ENCODE results near the gene DNMT3B.
"Not testable (repeated sequence)": the region's sequence is repeated elsewhere in the genome, so short reads cannot be mapped to it uniquely, and the experiment has no call there.

Gene DNMT3B

DNA sequence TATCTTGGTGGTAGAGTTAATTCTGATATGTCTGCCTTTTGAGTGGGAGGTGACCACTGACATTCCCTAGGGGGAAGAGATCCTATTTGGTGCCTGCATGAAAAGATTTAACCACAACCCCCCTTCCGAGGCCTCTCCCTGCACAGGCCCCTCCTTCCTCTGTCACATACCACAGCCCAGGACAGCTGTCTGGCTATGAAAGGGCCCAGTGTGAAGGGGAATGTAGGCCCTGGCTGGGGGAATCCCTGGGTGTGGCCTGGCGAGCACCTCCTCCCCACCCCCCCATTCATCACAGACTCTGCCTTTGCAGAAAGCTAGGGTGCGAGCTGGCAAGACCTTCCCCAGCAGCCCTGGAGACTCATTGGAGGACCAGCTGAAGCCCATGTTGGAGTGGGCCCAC, 30.1 kb downstream of the DNMT3B start:
- no peak for DNase-seq

DNA sequence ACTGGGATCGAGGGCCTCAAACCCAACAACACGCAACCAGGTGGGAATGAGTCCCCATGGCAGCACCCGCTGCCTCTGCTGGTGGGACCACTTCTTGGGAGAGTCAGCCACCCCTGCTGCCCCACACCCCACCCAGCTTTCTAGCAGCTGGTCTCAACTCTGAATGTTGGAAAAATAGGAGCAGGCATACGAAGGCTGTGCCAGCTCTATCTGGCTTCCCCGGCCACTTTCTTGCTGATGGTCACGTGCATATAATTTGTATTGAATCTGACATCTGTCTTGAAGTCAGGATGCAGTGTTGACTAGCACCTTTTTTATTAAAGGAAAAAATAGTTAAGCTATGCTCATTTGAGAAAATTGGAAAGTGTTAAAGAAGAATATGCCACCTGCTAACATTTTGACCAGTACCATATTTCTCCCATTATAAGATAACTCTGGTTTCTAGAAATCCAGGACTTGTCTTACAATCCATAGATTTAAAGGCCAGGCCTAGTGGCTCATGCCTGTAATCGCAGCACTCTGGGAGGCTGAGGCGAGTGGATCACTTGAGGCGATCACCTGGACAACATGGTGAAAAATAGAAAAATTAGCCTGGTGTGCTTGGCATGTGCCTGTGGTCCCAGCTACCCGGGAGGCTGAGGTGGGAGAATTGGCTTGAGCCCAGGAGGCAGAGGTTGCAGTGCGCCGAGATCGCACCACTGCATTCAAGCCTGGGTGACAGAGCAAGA, 30.7 kb downstream of the DNMT3B start:
- no peak for DNase-seq

DNA sequence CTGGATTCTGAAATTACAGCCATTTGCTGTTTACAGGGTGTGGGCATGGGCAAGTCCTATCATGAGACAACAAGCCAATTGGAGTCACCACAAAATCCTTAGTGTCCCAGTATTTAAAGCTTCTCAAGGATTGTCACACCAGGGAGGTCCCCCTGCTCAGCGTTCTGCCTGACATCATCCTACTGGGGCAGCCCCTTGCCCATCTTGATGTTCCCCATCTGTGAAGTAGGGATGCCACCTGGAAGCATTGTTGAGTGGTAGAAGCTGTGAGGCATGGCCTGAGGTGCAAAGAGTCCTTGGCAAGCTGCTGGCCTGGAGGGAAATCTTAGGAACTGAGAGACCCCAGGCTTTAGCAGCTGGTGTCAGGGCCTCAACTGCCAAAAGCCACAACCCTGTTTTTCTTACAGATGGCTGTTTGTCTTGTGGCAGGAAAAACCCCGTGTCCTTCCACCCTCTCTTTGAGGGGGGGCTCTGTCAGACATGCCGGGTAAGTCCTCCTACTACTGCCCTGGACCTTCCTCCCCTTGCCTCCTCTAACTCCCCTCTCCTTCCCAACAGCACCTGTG, 34.3 kb downstream of the DNMT3B start:
- DNase-seq, result no peak

DNA sequence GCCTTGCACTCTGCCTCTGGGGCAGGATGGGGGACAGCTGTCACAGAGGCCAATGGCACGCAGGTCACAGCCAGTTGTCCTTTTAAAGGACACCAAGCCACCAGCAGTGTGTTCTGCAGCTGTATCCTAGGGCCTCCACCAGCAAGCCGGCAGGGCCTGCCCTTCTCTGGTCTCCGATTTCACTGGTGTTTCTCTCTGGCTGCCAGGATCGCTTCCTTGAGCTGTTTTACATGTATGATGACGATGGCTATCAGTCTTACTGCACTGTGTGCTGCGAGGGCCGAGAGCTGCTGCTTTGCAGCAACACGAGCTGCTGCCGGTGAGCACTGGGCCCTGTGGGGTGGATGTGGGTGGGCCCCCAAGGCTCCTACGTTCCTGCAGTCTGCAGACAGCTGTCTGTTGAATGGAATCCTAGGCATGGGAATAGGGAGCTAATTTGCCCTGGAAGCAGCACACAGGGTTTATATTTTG, 34.8 kb downstream of the DNMT3B start:
- no peak for DNase-seq

DNA sequence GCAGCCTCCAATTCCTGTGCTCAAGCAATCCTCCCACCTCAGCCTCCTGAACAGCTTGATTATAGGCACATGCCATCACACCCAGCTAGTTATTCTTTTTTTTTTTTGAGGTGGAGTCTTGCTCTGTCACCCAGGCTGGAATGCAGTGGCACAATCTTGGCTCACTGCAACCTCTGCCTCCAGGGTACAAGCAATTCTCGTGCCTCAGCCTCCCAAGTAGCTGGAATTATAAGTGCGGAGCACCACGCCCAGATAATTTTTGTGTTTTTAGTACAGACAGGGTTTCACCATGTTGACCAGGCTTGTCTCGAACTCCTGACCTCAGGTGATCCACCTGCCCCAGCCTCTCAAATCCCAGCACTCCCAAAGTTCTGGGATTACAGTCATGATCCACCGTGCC, 35.4 kb downstream of the DNMT3B start:
- DNase-seq, result not testable (repeated sequence)

DNA sequence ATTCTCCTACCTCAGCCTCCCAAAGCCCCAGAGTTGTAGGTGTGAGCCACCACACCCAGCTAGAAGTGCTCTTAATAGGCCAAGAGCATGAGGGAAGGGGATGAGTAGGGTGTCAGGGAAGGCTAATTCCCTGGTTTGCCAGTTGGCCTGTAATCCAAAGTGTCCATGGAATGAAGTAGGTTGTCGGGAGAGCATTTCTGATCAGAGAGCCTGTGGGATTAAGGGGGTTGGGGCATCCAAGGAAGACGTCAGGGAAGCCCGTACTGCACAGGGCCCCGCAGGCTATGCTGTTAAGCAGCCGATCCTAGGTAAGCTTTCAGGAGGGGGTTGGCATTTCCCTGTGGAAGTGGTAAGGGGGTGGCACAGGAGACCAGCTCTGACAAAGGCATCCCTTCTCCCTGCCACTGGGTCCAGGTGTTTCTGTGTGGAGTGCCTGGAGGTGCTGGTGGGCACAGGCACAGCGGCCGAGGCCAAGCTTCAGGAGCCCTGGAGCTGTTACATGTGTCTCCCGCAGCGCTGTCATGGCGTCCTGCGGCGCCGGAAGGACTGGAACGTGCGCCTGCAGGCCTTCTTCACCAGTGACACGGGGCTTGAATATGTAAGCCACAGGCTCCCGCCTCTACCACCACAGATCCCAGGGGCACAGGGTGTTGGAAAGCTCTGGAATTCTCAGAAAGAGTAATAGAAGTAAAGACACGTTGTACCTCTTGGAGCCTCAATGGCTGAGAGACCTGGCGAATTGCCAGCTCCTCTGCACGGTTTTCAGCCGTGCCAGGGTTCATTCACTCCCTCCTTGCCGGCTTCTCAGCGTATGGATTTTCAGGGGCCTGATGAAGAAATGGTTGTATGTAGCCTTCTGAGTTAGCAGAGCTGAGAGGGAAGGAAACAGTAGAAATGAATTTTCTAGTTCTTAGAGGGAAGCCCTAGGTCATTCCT, 36.1 kb downstream of the DNMT3B start:
- no peak for DNase-seq

DNA sequence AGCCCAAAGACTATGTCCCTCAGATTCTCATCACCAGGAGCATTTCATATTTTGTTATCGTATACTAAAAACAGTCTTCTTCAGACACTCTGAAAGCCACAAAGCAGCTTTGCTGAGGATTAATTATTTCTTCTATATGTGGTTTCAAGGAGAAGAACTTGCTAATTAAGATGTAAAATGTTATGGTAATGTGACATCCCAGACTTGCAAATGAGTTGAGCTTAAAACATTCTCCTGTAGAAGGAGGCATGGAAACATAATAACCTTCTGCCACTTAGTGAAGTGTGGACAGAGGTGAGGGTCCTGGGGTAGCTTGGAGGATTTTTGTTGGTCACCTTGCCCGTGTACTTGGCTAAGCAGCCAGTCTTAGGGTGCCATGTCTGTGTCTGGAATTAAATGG, 40.9 kb downstream of the DNMT3B start:
- no peak for DNase-seq

DNA sequence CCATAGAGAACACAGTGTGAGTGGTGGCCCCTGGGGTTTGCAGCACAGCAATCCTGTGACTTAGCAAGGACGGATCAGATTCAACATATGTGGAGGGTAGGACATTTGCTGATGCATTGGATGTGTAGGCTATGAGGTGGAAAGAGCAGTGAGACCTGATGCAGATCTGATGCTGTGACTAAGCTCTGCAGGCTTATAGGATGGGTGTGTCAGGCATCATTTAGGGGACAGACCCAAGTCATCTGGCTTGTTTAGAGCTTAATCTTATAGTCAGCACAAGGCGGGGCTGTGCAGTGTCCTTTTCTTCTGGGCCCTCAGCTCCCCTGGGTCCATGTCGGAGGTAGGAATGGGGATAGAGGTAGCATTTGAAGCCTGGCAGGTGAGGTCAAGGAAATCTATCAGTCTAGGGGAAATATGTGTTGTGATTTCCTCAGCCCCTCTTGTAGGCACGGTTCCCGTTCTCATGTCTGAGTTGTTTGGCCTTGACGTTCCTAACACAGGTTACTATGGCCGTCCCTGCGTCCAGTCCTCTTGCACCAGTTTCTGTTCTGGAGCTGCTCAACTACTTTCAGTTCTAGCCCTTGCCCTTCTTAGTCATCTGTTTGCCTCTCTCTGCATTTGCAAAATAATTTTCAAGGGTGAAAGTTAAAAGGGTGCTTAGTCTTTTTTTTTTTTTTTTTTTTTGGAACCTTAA, 42.0 kb downstream of the DNMT3B start:
- no peak for DNase-seq

DNA sequence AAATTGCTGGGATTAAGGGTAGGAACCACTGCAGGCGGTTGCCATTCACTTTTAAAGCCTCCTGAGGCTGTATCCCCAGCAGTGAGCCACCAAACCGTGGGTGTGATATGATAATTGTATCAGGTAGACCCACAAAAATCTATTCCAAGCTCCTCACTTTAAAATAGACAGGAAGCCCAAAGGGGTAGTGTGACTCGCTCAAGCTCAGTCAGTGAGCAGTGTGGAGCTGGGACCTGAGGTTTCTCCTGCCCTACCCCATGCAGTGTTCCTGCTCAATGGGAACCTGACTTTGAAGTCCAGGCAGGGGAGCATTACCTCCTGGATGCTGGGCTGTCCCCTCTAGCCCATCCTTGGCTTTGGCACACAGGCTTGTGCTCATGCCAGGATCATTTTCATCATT, 42.6 kb downstream of the DNMT3B start:
- DNase-seq, result no peak

DNA sequence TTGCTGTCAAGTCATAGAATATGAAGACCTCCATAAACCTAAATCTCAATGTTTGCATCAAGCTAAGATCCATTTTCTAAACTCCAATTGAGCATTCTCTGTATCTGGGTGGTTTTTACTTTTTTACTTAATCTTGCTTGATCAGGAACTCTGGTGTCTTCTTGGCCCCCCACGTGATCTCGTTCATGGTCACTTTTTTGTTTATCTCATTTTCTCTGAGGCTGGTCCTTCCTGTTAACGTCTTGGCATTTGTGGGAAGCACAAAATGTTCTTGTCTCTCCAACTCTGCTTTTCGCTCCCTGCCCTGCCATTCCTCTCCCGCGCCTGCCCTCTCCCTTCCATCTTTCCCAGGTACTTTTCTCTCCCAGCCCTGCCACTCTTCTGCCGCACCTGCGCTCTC, 43.5 kb downstream of the DNMT3B start:
- DNase-seq, result no peak

DNA sequence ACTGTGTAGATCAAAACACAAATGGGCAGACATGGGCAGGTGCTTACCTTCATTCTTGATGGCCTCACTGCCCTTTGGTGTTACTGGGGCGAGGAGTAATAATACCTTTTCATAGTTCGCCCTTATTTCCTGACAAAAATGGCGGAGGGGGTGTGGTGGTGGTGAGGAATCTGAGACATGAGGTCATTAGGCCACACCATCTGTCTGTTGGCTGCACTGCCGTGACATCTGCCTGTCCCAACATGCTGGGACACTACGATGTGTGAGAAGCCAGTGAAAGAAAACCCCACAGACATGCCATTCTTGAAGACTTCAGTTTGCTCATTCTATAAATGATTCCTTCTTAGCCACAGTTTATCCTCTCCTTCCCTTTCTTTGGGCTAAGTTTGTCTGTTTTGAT, 44.2 kb downstream of the DNMT3B start:
- no peak for DNase-seq

DNA sequence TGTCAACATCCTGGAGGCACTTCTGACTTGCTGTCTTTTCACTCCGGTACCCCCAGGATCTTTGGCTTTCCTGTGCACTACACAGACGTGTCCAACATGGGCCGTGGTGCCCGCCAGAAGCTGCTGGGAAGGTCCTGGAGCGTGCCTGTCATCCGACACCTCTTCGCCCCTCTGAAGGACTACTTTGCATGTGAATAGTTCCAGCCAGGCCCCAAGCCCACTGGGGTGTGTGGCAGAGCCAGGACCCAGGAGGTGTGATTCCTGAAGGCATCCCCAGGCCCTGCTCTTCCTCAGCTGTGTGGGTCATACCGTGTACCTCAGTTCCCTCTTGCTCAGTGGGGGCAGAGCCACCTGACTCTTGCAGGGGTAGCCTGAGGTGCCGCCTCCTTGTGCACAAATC, 45.5 kb downstream of the DNMT3B start:
- DNase-seq, result no peak

DNA sequence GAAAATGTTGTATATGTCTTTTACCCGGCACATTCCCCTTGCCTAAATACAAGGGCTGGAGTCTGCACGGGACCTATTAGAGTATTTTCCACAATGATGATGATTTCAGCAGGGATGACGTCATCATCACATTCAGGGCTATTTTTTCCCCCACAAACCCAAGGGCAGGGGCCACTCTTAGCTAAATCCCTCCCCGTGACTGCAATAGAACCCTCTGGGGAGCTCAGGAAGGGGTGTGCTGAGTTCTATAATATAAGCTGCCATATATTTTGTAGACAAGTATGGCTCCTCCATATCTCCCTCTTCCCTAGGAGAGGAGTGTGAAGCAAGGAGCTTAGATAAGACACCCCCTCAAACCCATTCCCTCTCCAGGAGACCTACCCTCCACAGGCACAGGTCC, 46.3 kb downstream of the DNMT3B start:
- DNase-seq, result no peak

DNA sequence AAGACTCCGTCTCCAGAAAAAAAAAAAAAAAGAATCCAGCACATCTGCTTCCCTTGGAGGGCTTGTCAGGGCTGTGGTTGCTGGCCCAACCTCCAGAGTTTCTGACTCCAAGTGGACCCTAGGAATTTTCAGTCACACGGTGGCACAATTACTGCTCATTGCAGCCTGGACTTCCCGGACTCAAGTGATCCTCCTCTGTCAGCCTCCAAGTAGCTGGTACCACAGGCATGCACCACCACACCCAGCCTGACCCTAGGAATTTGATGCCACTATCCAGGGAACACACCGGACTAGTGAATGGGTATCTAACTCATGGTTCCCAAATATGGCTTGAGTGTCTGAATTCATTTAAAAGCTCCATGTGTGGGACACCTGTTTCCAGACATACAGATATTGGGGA, 47.7 kb downstream of the DNMT3B start:
- DNase-seq, result no peak

DNA sequence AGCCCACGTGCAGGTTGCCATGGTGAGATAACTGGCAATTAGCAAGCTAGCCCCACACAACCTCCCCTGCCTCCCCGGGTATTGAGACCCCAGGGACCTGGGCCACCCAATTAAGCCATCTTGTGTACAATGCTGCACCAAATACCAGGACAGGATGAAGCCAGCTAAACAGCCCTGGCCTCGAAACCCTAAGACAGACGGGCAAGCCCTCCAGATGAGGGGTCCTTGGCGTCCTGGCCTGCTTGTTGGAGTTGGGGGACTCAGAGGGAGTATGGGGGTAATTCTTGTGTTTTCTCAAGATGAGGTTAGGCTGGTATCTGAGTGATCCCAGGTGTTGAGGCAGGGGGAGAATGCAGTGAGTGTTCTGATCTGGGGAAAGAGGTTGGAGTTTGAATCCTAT, 48.8 kb downstream of the DNMT3B start:
- no peak for DNase-seq

DNA sequence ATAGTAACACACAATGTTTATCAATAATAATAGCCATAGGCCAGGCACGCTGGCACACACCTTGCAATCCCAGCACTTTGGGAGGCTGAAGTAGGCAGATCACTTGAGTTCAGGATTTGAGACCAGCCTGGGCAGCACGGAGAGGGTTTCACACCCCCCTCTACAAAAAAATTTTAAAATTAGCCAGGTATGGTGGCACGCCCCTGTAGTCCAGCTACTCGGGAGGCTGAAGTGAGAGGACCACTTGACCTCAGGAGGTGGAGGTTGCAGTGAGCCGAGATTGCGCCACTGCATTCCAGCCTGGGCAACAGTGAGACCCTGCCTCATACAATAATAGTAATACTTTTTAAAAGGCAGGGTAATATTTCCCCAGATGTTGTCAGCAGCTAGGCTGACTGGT, 49.7 kb downstream of the DNMT3B start:
- no peak for DNase-seq

DNA sequence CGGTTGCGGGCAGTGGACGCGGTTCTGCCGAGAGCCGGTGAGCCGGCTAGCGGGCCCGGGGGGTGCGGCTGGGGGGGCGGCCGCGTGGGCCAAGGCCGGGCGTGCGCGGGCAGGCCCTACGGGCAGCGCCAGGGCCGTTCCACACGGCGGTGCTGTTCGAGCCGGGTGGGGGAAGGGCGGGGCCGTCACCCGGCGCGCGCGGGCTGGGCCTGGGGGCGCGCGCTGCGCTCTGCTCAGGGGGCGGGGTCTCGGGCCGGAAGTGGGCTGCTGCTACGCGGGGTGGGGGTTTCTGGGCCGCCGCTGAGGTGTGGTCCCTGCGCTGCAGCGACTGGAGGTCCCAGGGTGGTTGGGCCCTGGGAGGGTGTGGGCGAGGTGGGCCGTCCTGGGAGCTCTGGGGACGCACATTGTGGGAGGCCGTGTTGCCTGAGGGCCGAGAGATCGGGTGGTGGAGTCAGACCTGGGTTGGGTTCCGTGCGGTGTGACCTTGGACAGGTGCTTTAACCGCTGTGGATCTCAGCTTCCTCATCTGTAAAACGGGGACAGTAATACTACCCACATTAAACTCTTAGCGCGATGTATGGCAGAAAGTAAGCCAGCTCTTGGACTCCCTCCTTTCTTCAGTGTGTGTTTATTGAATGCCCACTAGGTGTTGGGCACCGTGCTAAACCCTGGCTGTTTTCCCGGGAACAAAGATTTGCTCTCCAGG, 58.0 kb downstream of the DNMT3B start:
- peak; percentile 82 to 92 for DNase-seq

DNA sequence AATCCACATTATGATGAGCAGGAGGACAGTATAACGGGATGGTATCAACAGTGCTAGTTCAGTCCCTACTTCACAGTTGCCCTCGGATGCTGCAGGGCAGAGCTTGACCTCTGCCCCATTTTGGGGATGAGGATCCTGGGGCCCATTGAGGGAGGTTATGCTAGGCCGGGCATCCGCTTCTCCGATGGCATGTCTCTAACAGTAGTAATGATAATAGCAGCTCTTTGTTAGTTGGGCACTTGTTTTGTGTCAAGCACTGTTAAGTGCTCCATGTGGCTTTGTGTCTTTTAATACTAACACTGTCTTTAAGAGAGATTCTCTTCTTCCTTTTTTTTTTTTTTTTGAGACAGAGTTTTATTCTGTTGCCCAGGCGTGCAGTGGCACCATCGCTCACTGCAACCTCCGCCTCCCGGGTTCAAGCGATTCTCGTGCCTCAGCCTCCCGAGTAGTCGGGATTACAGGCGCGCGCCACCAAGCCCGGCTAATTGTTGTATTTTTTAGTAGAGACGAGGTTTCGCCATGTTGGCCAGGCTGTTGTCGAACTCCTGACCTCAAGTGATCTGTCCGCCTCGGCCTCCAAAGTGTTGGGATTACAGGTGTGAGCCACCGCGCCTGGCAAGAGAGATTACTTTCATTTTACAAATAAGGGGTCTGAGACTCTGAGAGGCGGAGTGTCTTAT, 58.7 kb downstream of the DNMT3B start:
- no peak for DNase-seq

DNA sequence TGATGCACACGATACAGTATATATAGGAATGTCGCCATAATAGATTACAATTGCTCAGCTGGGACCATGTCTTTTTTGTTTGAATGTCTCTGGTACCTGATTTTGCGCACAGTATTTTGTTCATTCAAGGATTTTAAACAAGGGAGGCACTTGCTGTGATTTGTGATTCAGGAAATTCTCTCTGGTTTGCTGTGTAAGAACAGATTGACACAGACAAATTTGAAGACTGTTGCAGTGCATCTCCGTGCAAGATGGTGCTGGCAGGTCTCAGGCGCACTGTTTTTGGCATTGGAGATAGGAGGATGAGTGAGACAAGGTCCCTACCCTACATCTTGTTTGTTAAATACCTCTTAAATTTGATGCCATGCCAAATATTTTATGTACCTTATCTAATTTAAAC, 60.0 kb downstream of the DNMT3B start:
- no peak for DNase-seq

DNA sequence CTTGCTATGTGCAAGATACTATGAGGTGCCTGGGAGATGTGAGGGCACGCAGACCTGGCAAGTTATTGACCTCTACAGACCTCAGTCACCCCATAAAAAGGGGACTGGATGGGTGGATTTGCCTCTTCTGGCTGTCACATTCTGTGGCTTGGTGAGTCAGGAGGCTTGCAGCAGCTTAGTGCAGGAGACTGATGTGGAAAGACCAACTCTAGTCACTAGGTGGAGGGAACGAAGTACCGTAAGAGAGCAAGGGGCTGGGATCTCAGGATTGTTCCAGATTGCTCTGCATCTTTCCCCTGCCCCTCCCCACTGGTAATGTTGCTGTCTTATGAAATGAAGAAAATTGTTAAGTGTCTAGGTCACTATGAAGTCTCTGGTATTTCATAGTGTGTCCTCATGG, 60.9 kb downstream of the DNMT3B start:
- no peak for DNase-seq

DNA sequence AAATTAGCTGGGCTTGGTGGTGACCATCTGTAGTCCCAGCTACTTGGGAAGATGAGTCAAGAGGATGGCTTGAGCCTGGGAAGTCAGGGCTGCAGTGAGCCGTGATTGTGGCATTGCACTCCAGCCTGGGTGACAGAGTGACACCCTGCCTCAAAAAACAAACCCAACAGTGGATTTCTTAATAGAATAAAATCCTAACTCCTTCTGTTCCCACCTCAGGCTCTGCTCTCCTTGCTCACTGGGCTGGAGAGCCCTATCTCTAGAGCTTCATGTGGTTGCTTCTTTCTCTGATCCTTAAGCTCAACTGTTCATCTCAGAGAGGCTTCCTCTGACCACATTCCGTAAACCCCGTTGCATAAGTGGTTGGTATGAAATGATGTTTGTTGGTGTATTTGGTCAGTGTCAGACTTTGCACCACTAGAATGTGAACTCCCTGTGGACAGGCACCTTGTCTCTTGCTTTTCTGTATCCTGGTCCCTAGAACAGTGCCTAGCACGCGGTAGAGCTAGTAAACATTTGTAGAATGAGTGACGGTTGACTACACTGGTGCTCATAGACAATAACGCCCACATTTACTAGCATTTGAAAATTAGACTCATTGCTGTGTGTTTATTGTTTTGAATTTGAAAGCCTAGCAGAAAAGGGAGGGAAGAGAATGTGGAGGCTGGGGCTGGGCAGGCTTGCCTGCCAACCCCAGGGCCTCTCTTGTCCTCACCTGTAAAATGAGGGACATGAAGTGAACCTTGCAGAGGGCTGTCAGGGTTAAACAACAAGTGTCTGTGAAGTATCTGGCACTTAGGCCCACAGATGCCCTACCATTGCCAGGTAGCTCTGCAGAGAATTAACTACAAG, 61.8 kb downstream of the DNMT3B start:
- no peak for DNase-seq
